ENCODE results near the gene CNOT10.

DNA sequence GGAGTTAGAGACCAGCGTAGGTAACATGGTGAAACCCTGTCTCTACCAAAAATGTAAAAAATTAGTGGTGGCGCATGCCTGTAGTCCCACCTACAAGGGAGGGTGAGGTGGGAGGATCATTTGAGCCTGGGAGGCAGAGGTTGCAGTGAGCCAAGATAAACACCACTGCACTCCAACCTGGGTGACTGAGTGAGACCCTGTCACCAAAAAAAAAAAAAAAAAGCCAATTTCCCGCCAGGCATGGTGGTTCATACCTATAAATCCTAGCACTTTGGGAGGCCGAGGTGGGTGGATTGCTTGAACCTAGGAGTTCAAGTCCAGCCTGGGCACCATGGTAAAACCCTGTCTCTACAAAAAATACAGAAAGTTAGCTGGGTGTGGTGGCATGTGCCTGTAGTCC, 6.9 kb downstream of the CNOT10 start:
- TF ChIP-seq, protein P1, sequence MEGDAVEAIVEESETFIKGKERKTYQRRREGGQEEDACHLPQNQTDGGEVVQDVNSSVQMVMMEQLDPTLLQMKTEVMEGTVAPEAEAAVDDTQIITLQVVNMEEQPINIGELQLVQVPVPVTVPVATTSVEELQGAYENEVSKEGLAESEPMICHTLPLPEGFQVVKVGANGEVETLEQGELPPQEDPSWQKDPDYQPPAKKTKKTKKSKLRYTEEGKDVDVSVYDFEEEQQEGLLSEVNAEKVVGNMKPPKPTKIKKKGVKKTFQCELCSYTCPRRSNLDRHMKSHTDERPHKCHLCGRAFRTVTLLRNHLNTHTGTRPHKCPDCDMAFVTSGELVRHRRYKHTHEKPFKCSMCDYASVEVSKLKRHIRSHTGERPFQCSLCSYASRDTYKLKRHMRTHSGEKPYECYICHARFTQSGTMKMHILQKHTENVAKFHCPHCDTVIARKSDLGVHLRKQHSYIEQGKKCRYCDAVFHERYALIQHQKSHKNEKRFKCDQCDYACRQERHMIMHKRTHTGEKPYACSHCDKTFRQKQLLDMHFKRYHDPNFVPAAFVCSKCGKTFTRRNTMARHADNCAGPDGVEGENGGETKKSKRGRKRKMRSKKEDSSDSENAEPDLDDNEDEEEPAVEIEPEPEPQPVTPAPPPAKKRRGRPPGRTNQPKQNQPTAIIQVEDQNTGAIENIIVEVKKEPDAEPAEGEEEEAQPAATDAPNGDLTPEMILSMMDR (optimal IDR thresholded peaks at IDR 0.05 in 1 of 3, IDR thresholded peaks at IDR 0.05 in 1 of 3, conservative IDR thresholded peaks at IDR 0.05 in 1 of 3; ENCODE audit: extremely low read depth in 1 of 3, insufficient read depth in 2 of 3, low read length in 3 of 3), result no peak
- TF ChIP-seq EZH2 (IDR thresholded peaks at IDR 0.05; ENCODE audit: low read length), result no peak

Data from keratinocyte (primary cell).